ENCODE measurements around the gene IFI27L2.

GRCh38 chr14:94093418-94093817 lies 36.0 kb downstream of the IFI27L2 start:
- no peak for TF ChIP-seq CTCF (IDR thresholded peaks at IDR 0.05; ENCODE audit: insufficient read depth, low read length, poor library complexity, severe bottlenecking)
- TF ChIP-seq EZH2phosphoT487 (conservative IDR thresholded peaks at IDR 0.05; ENCODE audit: low read length): no peak
